HEK293 (cell line): ENCODE results near the gene PDE1C.

Experiments
- ZNF626 ChIP-seq: fragments of 450-650 bp; sonication (Bioruptor Pico); formaldehyde crosslinking; IDR thresholded peaks from 2 replicates; pipeline ENCODE4 v1.5.1; 2018; ENCODE audit warnings: missing biosample characterization, missing genetic modification characterization, inconsistent platforms
- TF ChIP-seq, protein P1 (sequence below): fragments of 450-650 bp; formaldehyde crosslinking; IDR thresholded peaks from 2 replicates; pipeline ENCODE4 v1.5.1; 2016; ENCODE audit warnings: missing biosample characterization, missing genetic modification characterization

GRCh38 chr7:32020551-32021159, 49.6 kb downstream of the PDE1C start:
- TF ChIP-seq, protein P1, sequence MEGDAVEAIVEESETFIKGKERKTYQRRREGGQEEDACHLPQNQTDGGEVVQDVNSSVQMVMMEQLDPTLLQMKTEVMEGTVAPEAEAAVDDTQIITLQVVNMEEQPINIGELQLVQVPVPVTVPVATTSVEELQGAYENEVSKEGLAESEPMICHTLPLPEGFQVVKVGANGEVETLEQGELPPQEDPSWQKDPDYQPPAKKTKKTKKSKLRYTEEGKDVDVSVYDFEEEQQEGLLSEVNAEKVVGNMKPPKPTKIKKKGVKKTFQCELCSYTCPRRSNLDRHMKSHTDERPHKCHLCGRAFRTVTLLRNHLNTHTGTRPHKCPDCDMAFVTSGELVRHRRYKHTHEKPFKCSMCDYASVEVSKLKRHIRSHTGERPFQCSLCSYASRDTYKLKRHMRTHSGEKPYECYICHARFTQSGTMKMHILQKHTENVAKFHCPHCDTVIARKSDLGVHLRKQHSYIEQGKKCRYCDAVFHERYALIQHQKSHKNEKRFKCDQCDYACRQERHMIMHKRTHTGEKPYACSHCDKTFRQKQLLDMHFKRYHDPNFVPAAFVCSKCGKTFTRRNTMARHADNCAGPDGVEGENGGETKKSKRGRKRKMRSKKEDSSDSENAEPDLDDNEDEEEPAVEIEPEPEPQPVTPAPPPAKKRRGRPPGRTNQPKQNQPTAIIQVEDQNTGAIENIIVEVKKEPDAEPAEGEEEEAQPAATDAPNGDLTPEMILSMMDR, result no peak
- TF ChIP-seq ZNF626, result no peak
